NT2/D1 (cell line): Measurements from ENCODE around the gene FAM72D.
"Not testable (repeated sequence)": the region's sequence is repeated elsewhere in the genome, so short reads cannot be mapped to it uniquely, and the experiment has no call there.

Experiments used
- DNase-seq: peaks from one replicate; pipeline ENCODE4 v3.0.0-alpha.2; 2011; ENCODE audit warnings: low read depth, low spot score
- H3K27me3 ChIP-seq: 2 replicates; pipeline ENCODE4 v1.6.0; 2011; ENCODE audit warnings: mild to moderate bottlenecking; ENCODE audit not compliant: insufficient read length, insufficient read depth
- H3K36me3 ChIP-seq: 2 replicates; pipeline ENCODE4 v1.6.1; 2011; ENCODE audit warnings: mild to moderate bottlenecking, low read length, mixed read lengths; ENCODE audit not compliant: insufficient read depth, insufficient read length
- H3K4me1 ChIP-seq: 2 replicates; pipeline ENCODE4 v1.5.1; 2011; ENCODE audit not compliant: insufficient read depth, insufficient read length
- H3K4me3 ChIP-seq: 2 replicates; pipeline ENCODE4 v1.5.1; 2011; ENCODE audit warnings: low read depth; ENCODE audit not compliant: insufficient read length
- H3K9ac ChIP-seq: 2 replicates; pipeline ENCODE4 v1.6.0; 2011; ENCODE audit warnings: low read depth; ENCODE audit not compliant: insufficient read length
- H3K9me3 ChIP-seq: 2 replicates; pipeline ENCODE4 v1.5.1; 2011; ENCODE audit warnings: mild to moderate bottlenecking, low read length; ENCODE audit not compliant: insufficient read depth

Gene FAM72D

DNA sequence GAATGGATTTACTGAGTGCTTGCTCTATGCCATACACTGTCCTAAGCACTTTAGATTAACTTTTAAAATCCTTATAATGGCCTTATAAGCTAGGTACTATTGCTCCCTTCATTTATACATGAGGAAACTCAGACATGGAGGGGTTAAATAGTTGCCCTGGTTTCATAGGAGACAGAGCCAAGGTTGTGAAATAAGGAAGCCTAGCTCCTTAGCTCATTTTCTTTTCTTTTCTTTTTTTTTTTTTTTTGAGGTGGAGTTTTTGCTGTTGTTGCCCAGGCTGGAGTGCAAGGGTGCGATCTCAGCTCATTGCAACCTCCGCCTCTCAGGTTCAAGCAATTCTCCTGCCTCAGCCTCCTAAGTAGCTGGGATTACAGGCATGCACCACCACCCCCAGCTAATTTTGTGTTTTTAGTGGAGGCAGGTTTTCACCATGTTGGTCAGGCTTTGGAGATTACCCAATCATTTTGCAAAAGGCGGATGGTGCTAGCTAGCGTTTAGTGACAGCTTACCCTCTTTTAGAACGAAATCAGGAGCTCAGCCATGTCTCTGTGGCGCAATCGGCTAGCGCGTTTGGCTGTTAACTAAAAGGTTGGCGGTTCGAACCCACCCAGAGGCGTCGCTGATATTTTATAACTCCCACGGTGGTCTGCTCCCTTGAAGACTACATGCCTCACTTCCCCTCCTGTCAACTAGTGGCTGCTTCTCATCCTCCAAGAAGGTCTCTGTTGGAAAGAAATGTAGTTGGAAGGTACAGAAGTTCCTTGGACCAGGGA, 33.1 kb downstream of the FAM72D start:
- H3K36me3 ChIP-seq, H3K4me3 ChIP-seq, H3K27me3 ChIP-seq, H3K9ac ChIP-seq, DNase-seq, H3K9me3 ChIP-seq, H3K4me1 ChIP-seq: not testable (repeated sequence)

DNA sequence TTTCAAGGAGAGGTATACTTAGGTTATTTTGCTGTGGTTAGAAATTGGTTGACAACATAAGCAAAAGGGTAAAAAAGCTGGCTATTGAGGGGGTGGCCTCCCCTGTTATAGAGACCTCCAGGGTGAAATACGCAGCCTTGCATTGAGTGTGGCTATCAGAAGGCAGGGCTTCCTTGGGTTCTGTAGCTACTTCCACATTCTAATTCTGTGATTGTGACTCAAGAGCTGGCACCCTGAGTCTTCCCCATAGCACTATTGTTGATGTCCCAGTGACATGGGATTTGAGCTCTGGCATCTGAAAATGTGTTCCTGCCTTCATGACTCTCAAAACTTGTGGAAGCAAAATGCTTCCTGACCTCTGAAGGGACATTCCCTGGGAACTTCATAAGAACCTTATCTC, 38.7 kb downstream of the FAM72D start:
- not testable (repeated sequence) for DNase-seq

GRCh38 chr1:145140549-145140948, 44.8 kb downstream of the FAM72D start:
- H3K9ac ChIP-seq, H3K9me3 ChIP-seq, H3K27me3 ChIP-seq, H3K4me3 ChIP-seq, H3K4me1 ChIP-seq, H3K36me3 ChIP-seq, DNase-seq: not testable (repeated sequence)

More for the DNA sequence above, 38.7 kb downstream of the FAM72D start:
- not testable (repeated sequence) for H3K9me3 ChIP-seq, H3K27me3 ChIP-seq, H3K9ac ChIP-seq, H3K4me1 ChIP-seq, H3K4me3 ChIP-seq, H3K36me3 ChIP-seq

DNA sequence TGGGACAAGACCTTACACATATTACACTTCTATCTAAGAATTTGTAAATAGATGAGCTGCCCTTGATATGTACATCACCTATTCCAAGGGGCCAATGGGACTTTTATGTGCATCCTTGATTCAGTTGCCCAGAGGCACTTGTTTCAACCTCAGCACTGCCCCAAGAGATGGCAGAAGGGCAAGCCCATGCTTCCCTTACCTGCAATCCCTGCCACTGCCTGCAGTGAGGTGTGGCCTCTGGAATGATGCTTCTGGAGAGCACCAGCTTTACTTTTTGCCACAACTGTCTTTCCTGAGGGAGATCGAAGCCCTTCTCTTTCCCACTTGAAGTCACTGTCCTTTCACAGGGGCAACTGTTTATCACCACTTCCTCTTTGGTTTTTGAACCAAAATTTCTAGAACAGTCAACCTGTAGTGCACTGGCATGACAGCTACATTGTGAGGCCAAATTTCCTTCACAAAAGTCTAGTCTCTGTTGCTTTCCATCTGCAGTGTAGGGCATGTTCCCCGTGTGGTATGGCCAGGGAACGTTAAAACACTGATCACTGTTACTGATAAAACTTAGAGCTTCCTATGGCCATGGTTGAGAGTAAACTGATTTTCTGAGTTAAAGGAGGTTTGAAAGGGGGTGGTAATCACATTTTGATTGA, 48.6 kb downstream of the FAM72D start:
- H3K9me3 ChIP-seq, H3K9ac ChIP-seq, H3K36me3 ChIP-seq, H3K4me1 ChIP-seq, H3K4me3 ChIP-seq, DNase-seq, H3K27me3 ChIP-seq: not testable (repeated sequence)

GRCh38 chr1:145146308-145146707, 50.5 kb downstream of the FAM72D start:
- H3K9me3 ChIP-seq, H3K9ac ChIP-seq, DNase-seq: not testable (repeated sequence)

DNA sequence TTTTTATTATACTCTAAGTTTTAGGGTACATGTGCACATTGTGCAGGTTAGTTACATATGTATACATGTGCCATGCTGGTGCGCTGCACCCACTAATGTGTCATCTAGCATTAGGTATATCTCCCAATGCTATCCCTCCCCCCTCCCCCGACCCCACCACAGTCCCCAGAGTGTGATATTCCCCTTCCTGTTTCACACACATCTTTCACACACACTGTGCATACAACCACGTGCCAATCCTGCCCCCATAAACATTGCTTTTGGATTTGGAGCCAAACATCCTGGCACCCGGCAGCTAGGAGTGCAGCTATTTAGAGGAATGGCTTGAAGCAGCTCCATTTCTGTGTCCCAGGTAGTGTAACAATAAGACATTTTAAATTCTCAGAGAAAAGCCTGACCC, 51.4 kb downstream of the FAM72D start:
- not testable (repeated sequence) for H3K36me3 ChIP-seq

More at GRCh38 chr1:145146308-145146707, 50.5 kb downstream of the FAM72D start:
- not testable (repeated sequence) for H3K4me3 ChIP-seq, H3K27me3 ChIP-seq, H3K4me1 ChIP-seq, H3K36me3 ChIP-seq

DNA sequence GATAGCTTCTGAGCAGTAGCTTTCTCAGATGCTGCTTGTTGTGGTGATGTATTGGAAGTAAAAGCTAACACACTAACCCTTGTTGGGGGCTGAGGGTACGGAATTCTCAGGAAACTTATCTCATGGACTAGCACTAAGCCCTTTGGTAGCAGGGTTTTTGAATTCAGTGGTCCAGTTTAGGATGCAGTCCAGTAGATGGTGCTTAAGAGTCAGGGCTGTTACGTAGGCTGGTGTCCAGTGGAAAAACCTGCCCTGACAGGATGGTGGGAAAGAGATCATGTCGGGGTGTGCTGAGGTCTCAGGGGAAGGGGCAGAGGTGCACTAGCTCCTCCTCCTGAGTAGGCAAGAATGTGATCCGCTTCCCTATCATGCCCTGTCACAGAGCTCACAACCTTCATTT, 59.6 kb downstream of the FAM72D start:
- H3K27me3 ChIP-seq, H3K9me3 ChIP-seq, H3K4me1 ChIP-seq, H3K9ac ChIP-seq, DNase-seq, H3K4me3 ChIP-seq, H3K36me3 ChIP-seq: not testable (repeated sequence)

More for the DNA sequence above, 51.4 kb downstream of the FAM72D start:
- H3K27me3 ChIP-seq, H3K9ac ChIP-seq, H3K4me3 ChIP-seq, H3K4me1 ChIP-seq, DNase-seq, H3K9me3 ChIP-seq: not testable (repeated sequence)

DNA sequence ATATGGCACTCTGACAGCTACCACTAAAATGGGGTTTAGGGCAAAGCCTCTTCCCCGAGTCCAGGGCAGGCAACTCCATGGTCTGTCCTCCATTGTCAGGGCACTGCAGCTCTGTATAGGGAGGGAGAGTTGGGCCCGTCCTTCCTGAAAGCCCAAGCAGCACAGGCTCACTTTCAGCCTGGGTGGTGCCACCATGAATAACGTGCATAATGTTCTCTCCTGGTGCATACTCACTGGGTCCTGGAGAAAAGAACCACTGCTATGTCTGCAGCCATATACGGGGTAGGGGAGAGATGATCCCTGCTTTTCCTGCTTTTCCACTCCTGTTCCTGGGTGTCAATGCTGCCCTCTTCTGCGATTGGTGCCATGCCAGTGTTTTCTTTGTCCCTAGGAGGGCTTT, 60.1 kb downstream of the FAM72D start:
- Histone ChIP-seq H3K4me3 (peak overlapping the region; percentile 50), H3K9ac (peak overlapping the region; percentile 1)
- H3K9me3 ChIP-seq, DNase-seq, H3K4me1 ChIP-seq, H3K27me3 ChIP-seq, H3K36me3 ChIP-seq: not testable (repeated sequence)

GRCh38 chr1:145156891-145157610, 61.3 kb downstream of the FAM72D start:
- peak overlapping the region; percentile 61 for H3K9ac ChIP-seq
- H3K4me1 ChIP-seq, H3K27me3 ChIP-seq, H3K36me3 ChIP-seq, H3K9me3 ChIP-seq: not testable (repeated sequence)
- peak; percentile 46 for DNase-seq
- H3K4me3 ChIP-seq = peak overlapping the region; percentile 51

- not testable (repeated sequence) for H3K36me3 ChIP-seq, H3K4me3 ChIP-seq, H3K4me1 ChIP-seq, DNase-seq, H3K9ac ChIP-seq, H3K9me3 ChIP-seq, H3K27me3 ChIP-seq
Measured at GRCh38 chr1:145157715-145158114, 61.9 kb downstream of the FAM72D start.

DNA sequence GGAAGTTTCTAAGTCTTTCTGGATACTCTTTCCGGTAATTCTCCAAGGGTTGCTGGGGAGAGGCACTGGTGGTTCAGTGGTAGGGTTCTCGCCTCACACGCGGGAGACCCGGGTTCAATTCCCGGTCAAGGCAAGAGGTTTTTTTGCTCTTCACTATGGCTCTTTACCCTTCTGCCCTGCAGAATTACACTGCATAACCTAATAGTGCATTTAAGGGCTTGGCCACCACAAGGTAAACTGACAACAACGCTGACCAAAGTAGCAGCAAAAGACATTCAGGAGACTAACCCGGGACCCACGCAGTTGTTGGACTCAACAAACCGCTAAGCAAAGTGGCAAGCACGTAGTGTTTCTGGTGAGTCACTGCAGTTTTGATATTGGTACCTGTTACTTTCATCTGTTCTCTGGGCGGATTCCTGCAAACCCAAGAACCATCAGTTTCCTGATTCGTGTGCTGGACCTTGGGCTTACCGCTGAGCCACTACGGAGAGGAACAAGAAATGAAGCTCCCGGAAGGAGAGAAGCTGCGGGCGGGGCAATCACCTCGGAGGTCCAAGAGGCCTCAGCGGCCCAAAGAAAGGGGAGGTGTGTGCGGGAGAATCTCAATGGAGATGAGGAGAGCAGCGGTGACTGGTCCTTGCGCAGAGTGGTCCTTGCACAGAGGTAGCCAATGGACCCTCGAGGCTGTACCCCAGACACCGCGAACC, 65.4 kb downstream of the FAM72D start:
- not testable (repeated sequence) for H3K27me3 ChIP-seq, DNase-seq, H3K9ac ChIP-seq, H3K36me3 ChIP-seq, H3K9me3 ChIP-seq, H3K4me1 ChIP-seq, H3K4me3 ChIP-seq
